Panc1 (cell line): ENCODE data around the gene PPP2R2B. TPM values are rescaled to one million over a fixed set of nuclear protein-coding genes. Genes with fewer than 3 reads are reported as not detected.

Experiments used
- ATAC-seq: fragments of 200-7000 bp; cut with Tn5 transposase; 2 replicates; pipeline ENCODE4 v1.9.1; 2020; ENCODE audit warnings: mild to moderate bottlenecking, moderate library complexity
- BruUV-seq: library from RNA; stranded (reverse); fragments of 400-500 nt; replicated peaks from 2 replicates; lab custom pipeline; 2021; lab: Mats Ljungman, UMichigan
- CTCF ChIA-PET: fragments of 300-600 bp; sonication (Branson Sonifier 250); formaldehyde crosslinking; loops from one replicate; lab custom pipeline; 2022; ENCODE audit warnings: antibody characterized with exemption; lab: Charles Lee
- POLR2A ChIA-PET: fragments of 300-600 bp; sonication (Branson Sonifier 250); formaldehyde crosslinking; loops from one replicate; lab custom pipeline; 2022; ENCODE audit warnings: antibody characterized with exemption; lab: Charles Lee
- DNase-seq: peaks from one replicate; pipeline ENCODE4 v3.0.0-alpha.2; 2010; ENCODE audit warnings: low read depth, low spot score
- H3K27ac ChIP-seq: 2 replicates; pipeline ENCODE4 v1.5.1; 2011; ENCODE audit warnings: mild to moderate bottlenecking, low read length, inconsistent platforms
- H3K27me3 ChIP-seq: fragments of 200-500 bp; sonication (Bioruptor generic); 2 replicates; pipeline ENCODE4 v1.6.0; 2014; ENCODE audit warnings: low read length, inconsistent platforms; ENCODE audit not compliant: control insufficient read depth, insufficient read depth
- H3K36me3 ChIP-seq: fragments of 200-500 bp; sonication (Bioruptor generic); 2 replicates; pipeline ENCODE4 v1.5.1; 2014; ENCODE audit warnings: inconsistent platforms, mild to moderate bottlenecking, low read length, moderate library complexity; ENCODE audit not compliant: control insufficient read depth, insufficient read depth
- H3K4me1 ChIP-seq: 2 replicates; pipeline ENCODE4 v1.5.1; 2011; ENCODE audit warnings: inconsistent platforms, mild to moderate bottlenecking, low read length, moderate library complexity; ENCODE audit not compliant: control insufficient read depth, insufficient read depth
- H3K4me3 ChIP-seq, 2 experiments: 2 replicates each; pipeline ENCODE4 v1.5.1; 2011 to 2012; ENCODE audit warnings: low read depth in 2 of 2, low read length in 2 of 2, mild to moderate bottlenecking in 2 of 2, inconsistent platforms in 1 of 2, moderate library complexity in 1 of 2
- H3K9me3 ChIP-seq: fragments of 200-500 bp; sonication (Bioruptor generic); 2 replicates; pipeline ENCODE4 v1.5.1; 2014; ENCODE audit warnings: low read depth, mild to moderate bottlenecking, inconsistent platforms, low read length, moderate library complexity; ENCODE audit not compliant: control insufficient read depth, insufficient read depth
- CTCF ChIP-seq: fragments of 450-650 bp; IDR thresholded peaks from 2 replicates; pipeline ENCODE4 v1.5.1; 2017; ENCODE audit warnings: mild to moderate bottlenecking
- POLR2AphosphoS5 ChIP-seq: IDR thresholded peaks from 2 replicates; pipeline ENCODE4 v1.6.1; 2012; ENCODE audit warnings: mild to moderate bottlenecking, low read depth, low read length, moderate library complexity
- REST ChIP-seq, 2 experiments: IDR thresholded peaks; 2 replicates each; pipeline ENCODE4 v1.6.1; 2011 to 2012; ENCODE audit warnings: low read depth in 2 of 2, control low read depth in 1 of 2, low read length in 1 of 2, mild to moderate bottlenecking in 1 of 2, moderate library complexity in 1 of 2; ENCODE audit not compliant: insufficient read depth in 1 of 2
- SIN3A ChIP-seq: IDR thresholded peaks from 2 replicates; pipeline ENCODE4 v1.6.1; 2012; ENCODE audit warnings: low read depth, mild to moderate bottlenecking, low read length, moderate library complexity, borderline replicate concordance; ENCODE audit not compliant: insufficient read depth
- TCF7L2 ChIP-seq: IDR thresholded peaks from 2 replicates; pipeline ENCODE4 v1.6.1; 2011; ENCODE audit warnings: mild to moderate bottlenecking, low read depth, low read length, inconsistent platforms
- in situ Hi-C: cut with HindIII; loops from 2 replicates; pipeline ENCODE4 v1.10.0; 2016; ENCODE audit warnings: low sequenced_read_pairs, low pct_unique_long_range_greater_than_20kb
- intact Hi-C: fragments of 100-400 bp; cut with micrococcal nuclease; formaldehyde crosslinking; loops from one replicate; pipeline ENCODE4 v1.10.0; 2022; ENCODE audit not compliant: unreplicated experiment
- total RNA-seq: library from RNA; stranded (reverse); gene quantifications from one replicate; pipeline ENCODE4 v1.2.1, GENCODE V29; 2021; ENCODE audit not compliant: unreplicated experiment

Gene PPP2R2B
- total RNA-seq, 1 experiment from 2014 or later, result 8.8 TPM

- TF ChIP-seq SIN3A (no peak), CTCF (no peak), REST (IDR thresholded peaks at IDR 0.05; ENCODE audit: insufficient read depth in 1 of 2, low read depth in 2 of 2, low read length in 1 of 2) (no peak), TCF7L2 (no peak), POLR2AphosphoS5 (no peak)
- no peaks in the 10 kb centered on the region for H3K27me3 ChIP-seq
- POLR2A ChIA-PET, result no interaction called here
- in situ Hi-C loops, result no loop called here
- H3K4me3 ChIP-seq, result no peak overlapping the region
- ATAC-seq (no peak), DNase-seq (no peak)
- no peaks in the 10 kb centered on the region for H3K36me3 ChIP-seq
- intact Hi-C loops, result no loop called here
- no peaks in the 10 kb centered on the region for H3K4me1 ChIP-seq
- CTCF ChIA-PET, result no interaction called here
- BruUV-seq, result no TSS peak
- no peaks in the 10 kb centered on the region for H3K9me3 ChIP-seq
- no peak overlapping the region for H3K27ac ChIP-seq
These were observed 25.2 kb upstream of the PPP2R2B start for GRCh38 chr5:146903789-146904188.

- H3K9me3 ChIP-seq, result no peaks in the 10 kb centered on the region
- DNase-seq (no peak), ATAC-seq (no peak)
- no peaks in the 10 kb centered on the region for H3K27me3 ChIP-seq
- no TSS peak for BruUV-seq
- POLR2A ChIA-PET, result no interaction called here
- in situ Hi-C loops (no loop called here), intact Hi-C loops (no loop called here)
- TF ChIP-seq REST (IDR thresholded peaks at IDR 0.05; ENCODE audit: insufficient read depth in 1 of 2, low read depth in 2 of 2, low read length in 1 of 2), result no peak
- TF ChIP-seq TCF7L2, result no peak
- no peak for TF ChIP-seq CTCF
- TF ChIP-seq SIN3A, result no peak
- TF ChIP-seq POLR2AphosphoS5, result no peak
- H3K4me3 ChIP-seq, result no peak overlapping the region
- CTCF ChIA-PET, result no interaction called here
- no peaks in the 10 kb centered on the region for H3K36me3 ChIP-seq
- no peaks in the 10 kb centered on the region for H3K4me1 ChIP-seq
- H3K27ac ChIP-seq, result no peak overlapping the region
These were observed 23.9 kb upstream of the PPP2R2B start for GRCh38 chr5:146902471-146902870.
